ENCODE results near the gene TMEM8B. TPM values are rescaled to one million over a fixed set of nuclear protein-coding genes. Genes with fewer than 3 reads are reported as not detected.

Gene TMEM8B
- total RNA-seq, 1 experiment from 2014 or later, result 4.6 TPM

DNA sequence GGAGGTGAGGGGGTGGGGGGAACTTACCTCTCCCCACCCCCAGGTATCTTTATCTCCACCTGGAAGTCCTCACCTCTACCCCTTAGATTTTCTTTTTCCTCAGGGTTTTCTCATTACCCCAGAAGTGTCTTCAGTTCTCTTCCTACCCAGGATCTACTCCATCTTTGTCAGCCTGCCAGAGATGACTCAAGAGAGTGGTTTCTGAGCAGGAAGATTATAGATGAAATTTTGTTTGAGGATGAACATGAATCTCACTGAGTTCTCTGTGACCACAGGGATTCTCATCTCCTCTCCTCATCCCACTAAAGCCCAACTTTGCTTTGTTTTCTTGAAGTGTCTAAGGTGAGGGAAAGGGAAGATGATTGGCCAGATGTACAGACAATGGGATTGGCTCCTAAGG is 9.0 kb upstream of the TMEM8B start:
- POLR2A ChIA-PET, result interaction anchor here (0.6 kb wide), 1 partner anchor 1076 kb away, joined by 3 read pairs; no protein-coding TSS in a partner anchor
- H3K36me3 Mint-ChIP-seq (ENCODE audit: insufficient read depth, unreplicated experiment), result no peaks in the 10 kb centered on the region
- no TSS peak for BruUV-seq (replicated peaks)
- H3K27me3 Mint-ChIP-seq (ENCODE audit: insufficient read depth, unreplicated experiment), result peaks cover 11% of the 10 kb centered on the region
- TF ChIP-seq, protein P1, sequence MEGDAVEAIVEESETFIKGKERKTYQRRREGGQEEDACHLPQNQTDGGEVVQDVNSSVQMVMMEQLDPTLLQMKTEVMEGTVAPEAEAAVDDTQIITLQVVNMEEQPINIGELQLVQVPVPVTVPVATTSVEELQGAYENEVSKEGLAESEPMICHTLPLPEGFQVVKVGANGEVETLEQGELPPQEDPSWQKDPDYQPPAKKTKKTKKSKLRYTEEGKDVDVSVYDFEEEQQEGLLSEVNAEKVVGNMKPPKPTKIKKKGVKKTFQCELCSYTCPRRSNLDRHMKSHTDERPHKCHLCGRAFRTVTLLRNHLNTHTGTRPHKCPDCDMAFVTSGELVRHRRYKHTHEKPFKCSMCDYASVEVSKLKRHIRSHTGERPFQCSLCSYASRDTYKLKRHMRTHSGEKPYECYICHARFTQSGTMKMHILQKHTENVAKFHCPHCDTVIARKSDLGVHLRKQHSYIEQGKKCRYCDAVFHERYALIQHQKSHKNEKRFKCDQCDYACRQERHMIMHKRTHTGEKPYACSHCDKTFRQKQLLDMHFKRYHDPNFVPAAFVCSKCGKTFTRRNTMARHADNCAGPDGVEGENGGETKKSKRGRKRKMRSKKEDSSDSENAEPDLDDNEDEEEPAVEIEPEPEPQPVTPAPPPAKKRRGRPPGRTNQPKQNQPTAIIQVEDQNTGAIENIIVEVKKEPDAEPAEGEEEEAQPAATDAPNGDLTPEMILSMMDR (IDR thresholded peaks at IDR 0.05; ENCODE audit: unreplicated experiment), result no peak
- intact Hi-C loops (cut with micrococcal nuclease), result no loop called here
- no peaks in the 10 kb centered on the region for H3K9me3 Mint-ChIP-seq (ENCODE audit: unreplicated experiment)
- H3K4me3 Mint-ChIP-seq (ENCODE audit: unreplicated experiment), result no peak overlapping the region
- CTCF ChIA-PET, result interaction anchor here (1.0 to 1.4 kb wide), 2 partner anchors 30 to 134 kb away, joined by 4 to 5 read pairs; no protein-coding TSS in a partner anchor
- peak; percentile 55 for DNase-seq (ENCODE audit: unreplicated experiment)
- no peak overlapping the region for H3K27ac Mint-ChIP-seq (ENCODE audit: low read depth, unreplicated experiment)
- H3K4me1 Mint-ChIP-seq (ENCODE audit: insufficient read depth, unreplicated experiment), result peaks cover 13% of the 10 kb centered on the region

DNA sequence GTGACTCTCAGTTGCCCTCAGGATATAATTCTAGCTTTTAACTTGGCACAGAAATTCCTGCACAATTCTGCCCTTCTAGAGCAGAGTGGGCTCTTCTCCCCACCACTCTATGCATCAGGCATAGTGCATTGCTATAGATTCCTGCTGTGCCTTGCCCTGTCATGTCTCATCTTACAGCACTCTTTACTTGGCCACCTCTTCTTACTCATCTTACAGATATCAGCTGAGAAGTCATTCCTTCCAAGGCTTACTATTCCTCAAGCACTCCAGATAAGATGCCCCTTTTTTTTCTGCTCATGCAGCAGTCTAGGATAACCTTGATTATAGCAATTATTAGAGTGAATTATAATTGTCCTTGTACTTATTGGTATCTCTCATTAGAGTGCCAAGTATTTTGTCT is 6.1 kb upstream of the TMEM8B start:
- POLR2A ChIA-PET, result interaction anchor here (0.6 to 0.9 kb wide), 3 partner anchors 9 to 80 kb away, joined by 3 to 5 read pairs (median 3); partner anchors contain the start of gene HINT2
- peaks cover 29% of the 10 kb centered on the region for H3K4me1 Mint-ChIP-seq (ENCODE audit: insufficient read depth, unreplicated experiment)
- CTCF ChIA-PET, result interaction anchor here (0.9 to 1.9 kb wide), 4 partner anchors 9 to 59 kb away, joined by 3 to 6 read pairs (median 5); no protein-coding TSS in a partner anchor
- no peak overlapping the region for H3K4me3 Mint-ChIP-seq (ENCODE audit: unreplicated experiment)
- no peak overlapping the region for H3K27ac Mint-ChIP-seq (ENCODE audit: low read depth, unreplicated experiment)
- H3K36me3 Mint-ChIP-seq (ENCODE audit: insufficient read depth, unreplicated experiment), result no peaks in the 10 kb centered on the region
- DNase-seq (ENCODE audit: unreplicated experiment), result no peak
- no TSS peak for BruUV-seq (replicated peaks)
- peaks cover 6% of the 10 kb centered on the region for H3K27me3 Mint-ChIP-seq (ENCODE audit: insufficient read depth, unreplicated experiment)
- TF ChIP-seq, protein P1 (IDR thresholded peaks at IDR 0.05; ENCODE audit: unreplicated experiment), result no peak
- intact Hi-C loops (cut with micrococcal nuclease), result no loop called here
- no peaks in the 10 kb centered on the region for H3K9me3 Mint-ChIP-seq (ENCODE audit: unreplicated experiment)

DNA sequence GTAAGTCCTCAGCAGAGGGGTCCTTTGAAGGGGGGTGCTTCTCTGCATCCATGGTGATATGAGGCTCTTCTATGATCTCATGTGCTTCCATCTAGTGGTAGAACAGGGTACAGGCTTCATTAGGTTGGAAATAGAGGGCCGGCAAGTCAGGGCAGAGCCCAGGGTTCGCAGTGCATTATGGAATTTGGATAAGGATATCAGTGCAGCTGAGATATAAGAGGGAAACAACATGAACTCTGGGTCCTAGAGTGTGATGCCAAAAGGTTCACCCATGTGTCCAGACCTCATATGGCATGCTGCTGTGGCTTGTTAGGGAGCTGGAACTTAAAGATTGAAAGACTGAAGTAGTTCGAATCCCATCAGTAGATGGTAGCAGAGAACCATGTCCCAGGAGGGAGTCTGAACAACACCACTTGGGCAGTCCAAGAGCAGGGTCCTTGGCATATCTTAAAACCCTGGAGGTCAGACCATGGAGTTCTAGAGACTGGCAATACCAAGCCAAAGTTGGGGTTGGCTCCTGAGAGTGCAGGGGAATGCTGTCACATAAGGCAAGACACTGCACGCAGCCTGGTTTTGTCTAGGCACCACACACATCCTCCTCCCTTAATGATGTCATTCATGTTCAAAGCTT is 2.8 kb upstream of the TMEM8B start:
- BruUV-seq (replicated peaks), result no TSS peak
- Mint-ChIP-seq H3K36me3 (ENCODE audit: insufficient read depth, unreplicated experiment) (no peaks in the 10 kb centered on the region), H3K27me3 (ENCODE audit: insufficient read depth, unreplicated experiment) (no peaks in the 10 kb centered on the region), H3K27ac (ENCODE audit: low read depth, unreplicated experiment) (peak overlapping the region; percentile 46), H3K4me1 (ENCODE audit: insufficient read depth, unreplicated experiment) (peaks cover 40% of the 10 kb centered on the region), H3K4me3 (ENCODE audit: unreplicated experiment) (no peak overlapping the region), H3K9me3 (ENCODE audit: unreplicated experiment) (no peaks in the 10 kb centered on the region)
- TF ChIP-seq, protein P1 (IDR thresholded peaks at IDR 0.05; ENCODE audit: unreplicated experiment), result peak; percentile 60
- DNase-seq (ENCODE audit: unreplicated experiment), result peak; percentile 73
- ChIA-PET POLR2A (interaction anchor here (0.5 to 2.4 kb wide), 7 partner anchors 12 to 81 kb away, joined by 3 to 14 read pairs (median 4); partner anchors contain the start of genes HINT2 and SPAG8), CTCF (interaction anchor here (0.6 to 3.5 kb wide), 35 partner anchors 9 to 666 kb away, joined by 3 to 15 read pairs (median 4); partner anchors contain the start of genes CLTA, HINT2, HRCT1 and SPAAR)
- intact Hi-C loops (cut with micrococcal nuclease), result loop anchor here (1.0 kb wide), 2 partner anchors 36 to 56 kb away; no protein-coding TSS in a partner anchor

DNA sequence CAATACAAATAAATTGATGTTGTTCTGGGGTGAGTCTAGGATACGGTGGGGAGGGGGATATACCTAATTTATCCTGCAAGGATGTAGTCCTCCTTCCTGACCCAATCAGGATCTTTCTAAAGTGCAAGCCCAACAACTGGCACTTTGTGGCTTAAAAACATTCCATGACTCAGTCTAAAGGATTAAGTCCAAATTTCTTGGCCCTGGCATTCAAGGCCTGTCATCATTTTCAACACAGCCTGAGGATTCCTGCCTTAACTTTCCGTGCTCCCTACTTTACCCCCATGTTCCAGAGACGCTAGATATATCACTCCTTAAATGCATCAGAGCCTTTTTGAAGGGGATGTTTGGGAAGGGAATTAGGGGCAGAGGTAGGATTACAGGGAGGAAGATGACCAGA is 1.5 kb upstream of the TMEM8B start:
- peak overlapping the region; percentile 52 for H3K27ac Mint-ChIP-seq (ENCODE audit: low read depth, unreplicated experiment)
- H3K4me3 Mint-ChIP-seq (ENCODE audit: unreplicated experiment), result peak overlapping the region; percentile 81
- peaks cover 40% of the 10 kb centered on the region for H3K4me1 Mint-ChIP-seq (ENCODE audit: insufficient read depth, unreplicated experiment)
- TF ChIP-seq, protein P1 (IDR thresholded peaks at IDR 0.05; ENCODE audit: unreplicated experiment), result no peak
- no peaks in the 10 kb centered on the region for H3K27me3 Mint-ChIP-seq (ENCODE audit: insufficient read depth, unreplicated experiment)
- ChIA-PET CTCF (interaction anchor here (1.0 to 3.5 kb wide), 6 partner anchors 11 to 88 kb away, joined by 3 to 15 read pairs (median 6); partner anchors contain the start of gene SPAAR), POLR2A (interaction anchor here (0.5 to 2.1 kb wide), 2 partner anchors 80 to 86 kb away, joined by 3 to 11 read pairs; no protein-coding TSS in a partner anchor)
- no peaks in the 10 kb centered on the region for H3K36me3 Mint-ChIP-seq (ENCODE audit: insufficient read depth, unreplicated experiment)
- intact Hi-C loops (cut with micrococcal nuclease), result no loop called here
- DNase-seq (ENCODE audit: unreplicated experiment), result peak; percentile 31
- no peaks in the 10 kb centered on the region for H3K9me3 Mint-ChIP-seq (ENCODE audit: unreplicated experiment)
- no TSS peak for BruUV-seq (replicated peaks)
